HG03025 (cell line): ENCODE results near the gene CCN2.
"Not testable (repeated sequence)": the region's sequence is repeated elsewhere in the genome, so short reads cannot be mapped to it uniquely, and the experiment has no call there.

Experiments used
- ATAC-seq: cut with Tn5 transposase; IDR thresholded peaks from one replicate; pipeline ENCODE4 v1.9.1; 2021; ENCODE audit warnings: mild to moderate bottlenecking, moderate library complexity; ENCODE audit not compliant: unreplicated experiment, low FRiP score

CCN2 gene

GRCh38 chr6:131946404-131946991 is 4.7 kb downstream of the CCN2 start:
- no peak for ATAC-seq

DNA sequence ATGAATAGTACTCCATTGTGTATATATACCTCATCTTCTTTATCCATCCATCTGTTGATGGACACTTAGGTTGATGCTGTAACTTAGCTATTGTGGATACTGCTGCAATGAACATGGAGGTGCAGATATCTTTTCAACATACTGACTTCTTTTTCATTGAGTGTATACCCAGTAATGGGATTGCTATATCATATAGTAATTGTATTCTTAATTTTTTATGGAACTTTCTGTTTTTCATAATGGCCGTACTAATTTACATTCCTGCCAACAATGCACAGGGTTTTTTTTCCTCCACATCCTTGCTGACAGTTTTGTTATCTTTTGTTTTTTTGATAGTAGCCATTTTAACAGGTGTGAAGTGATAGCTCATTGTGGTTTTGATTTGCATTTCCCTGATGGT is 5.2 kb downstream of the CCN2 start:
- ATAC-seq, result no peak

- no peak for ATAC-seq
These were observed 13.2 kb downstream of the CCN2 start for GRCh38 chr6:131937703-131938631.

DNA sequence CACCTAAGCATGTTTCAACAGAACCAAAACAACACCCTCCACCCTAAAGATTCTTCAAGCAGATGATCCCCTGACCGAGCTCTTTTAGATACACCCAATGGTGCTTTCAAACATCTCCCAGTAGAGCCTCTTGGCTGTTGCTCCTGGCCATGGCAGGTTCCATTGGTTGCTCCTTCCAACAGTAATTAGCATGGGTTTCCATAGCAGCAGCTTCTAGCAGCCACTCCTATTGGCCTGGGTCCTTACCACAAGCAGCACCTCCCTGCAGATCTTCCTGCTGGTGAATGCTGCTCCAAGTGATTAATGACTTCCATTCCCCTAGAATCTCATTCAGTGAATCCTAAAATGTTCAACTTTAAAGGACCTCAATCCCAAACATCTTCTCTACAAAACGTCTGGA is 13.9 kb downstream of the CCN2 start:
- no peak for ATAC-seq

- ATAC-seq, result no peak
These were observed 15.0 kb downstream of the CCN2 start for GRCh38 chr6:131936156-131936555.

- no peak for ATAC-seq
These were observed 20.0 kb downstream of the CCN2 start for GRCh38 chr6:131931063-131931750.

DNA sequence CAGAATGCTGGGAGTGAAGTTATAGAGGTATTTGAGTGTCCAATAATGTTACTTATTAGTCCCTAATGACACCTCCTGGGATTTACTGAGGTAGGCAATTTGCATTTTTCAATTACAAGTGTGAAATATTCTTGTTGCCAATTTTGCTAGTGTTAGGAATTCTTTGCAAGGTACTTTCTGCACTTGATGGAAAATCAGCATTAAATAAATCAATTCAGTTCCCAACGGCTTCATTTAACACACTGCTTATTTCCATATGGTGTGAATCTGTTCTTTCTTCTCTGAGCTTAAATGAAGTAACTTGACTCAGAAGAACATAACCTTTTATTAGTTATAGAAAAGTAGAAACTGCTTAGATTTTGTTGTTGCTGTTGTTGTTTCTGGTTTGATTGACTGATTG is 21.2 kb downstream of the CCN2 start:
- ATAC-seq, result no peak

DNA sequence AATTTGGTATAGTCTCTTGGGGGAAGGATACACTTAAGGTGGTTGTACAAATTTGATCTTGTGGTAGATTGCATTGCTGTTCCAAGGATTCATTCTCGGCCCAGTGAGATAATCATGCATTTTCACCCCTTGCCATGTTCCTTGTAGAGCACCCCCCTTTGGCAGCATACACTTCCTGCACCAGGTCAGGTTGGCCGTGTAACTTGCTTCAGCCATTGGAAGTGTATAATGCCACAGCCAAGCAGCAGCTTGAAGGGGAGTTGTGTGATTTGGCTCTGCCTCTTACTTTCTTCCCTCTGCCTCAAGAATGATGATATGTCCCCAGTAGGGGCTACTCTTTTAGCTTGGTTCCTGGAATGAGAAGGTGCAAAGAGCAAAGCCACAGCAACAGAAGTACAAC is 21.9 kb downstream of the CCN2 start:
- ATAC-seq, result no peak

DNA sequence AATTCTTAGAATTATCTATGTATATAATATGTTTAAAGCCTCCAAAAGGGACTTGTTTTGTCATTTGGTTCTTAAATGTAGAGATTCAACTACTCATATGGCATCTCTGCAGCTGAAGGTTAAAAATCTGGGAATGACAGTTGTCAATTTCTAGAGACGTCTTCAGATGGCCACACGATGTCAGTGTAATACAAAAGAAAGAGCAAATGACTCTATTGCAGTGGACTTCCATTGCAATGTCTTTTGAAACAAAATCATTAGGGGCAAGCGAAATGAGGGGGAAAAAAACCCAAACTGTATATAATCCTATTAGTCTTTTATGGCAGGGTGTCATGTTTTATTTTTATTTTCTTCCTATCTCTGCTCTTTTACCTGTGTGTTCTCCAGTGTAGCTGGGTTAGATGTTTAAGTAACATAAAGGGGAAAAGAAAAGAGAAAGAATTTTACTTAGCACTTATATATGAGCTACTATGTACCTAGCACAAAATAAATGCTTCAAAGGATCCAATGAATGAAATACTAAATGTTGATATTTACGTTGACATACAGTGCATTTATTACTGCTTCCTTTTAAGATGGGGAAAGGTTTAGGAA is 26.2 kb downstream of the CCN2 start:
- no peak for ATAC-seq

- ATAC-seq, result peak; percentile 53
These were observed 27.8 kb downstream of the CCN2 start for GRCh38 chr6:131923356-131923755.

DNA sequence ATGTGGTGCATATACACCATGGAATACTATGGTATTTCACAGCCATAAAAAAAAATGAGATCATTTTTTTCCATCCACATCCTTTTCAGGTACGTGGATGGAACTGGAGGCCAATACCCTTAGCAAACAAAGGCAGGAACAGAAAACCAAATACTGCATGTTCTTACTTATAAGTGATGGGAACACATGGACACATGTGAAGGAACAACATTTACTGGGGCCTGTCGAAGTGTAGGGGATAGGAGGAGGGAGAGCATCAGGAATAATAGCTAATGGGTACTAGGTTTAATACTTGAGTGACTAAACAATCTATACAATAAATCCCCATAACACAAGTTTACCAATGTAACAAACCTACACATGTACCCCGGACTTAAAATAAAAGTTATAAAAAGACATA is 30.5 kb downstream of the CCN2 start:
- ATAC-seq, result no peak

- no peak for ATAC-seq
These were observed 32.4 kb downstream of the CCN2 start for GRCh38 chr6:131918650-131919355.

DNA sequence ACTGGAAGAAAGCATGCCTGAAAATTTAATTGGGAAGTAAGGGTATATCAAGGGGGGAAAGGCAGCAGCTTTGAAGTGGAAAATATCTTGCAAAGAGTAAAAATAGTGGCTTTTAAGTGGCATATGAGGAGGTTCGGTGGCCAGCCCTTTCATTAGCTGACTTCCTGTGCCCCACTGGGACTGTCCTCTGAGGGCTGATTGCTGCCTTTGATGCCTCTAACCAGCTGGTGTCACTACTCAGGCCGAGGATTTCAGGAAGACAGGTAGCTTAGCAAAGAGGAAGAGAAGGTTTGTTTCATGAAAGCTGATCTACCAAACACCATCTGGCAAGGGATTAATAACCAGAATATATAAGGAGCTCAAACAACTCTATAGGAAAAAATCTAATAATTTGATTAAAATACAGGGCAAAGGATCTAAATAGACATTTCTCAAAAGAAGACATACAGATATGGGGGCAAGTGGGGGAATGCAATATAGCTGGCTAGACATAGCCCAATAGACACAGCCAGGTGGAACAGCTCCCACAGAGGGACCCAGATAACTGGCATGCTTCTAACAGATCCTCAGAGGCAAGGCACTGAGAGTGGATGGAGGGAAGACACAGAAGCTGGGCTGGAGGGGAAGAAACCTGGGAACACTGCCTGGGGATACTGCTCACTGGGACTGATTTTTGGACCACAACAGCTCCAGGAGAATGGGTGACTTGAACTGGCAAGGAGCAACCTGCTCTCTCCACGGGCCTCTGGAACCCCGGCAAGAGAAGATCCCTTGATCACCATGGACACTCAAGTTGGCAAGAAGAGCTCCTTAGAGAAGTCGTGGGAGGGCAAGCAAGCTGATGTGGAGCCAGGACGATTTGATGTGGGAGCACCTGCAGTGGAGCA is 33.2 kb downstream of the CCN2 start:
- no peak for ATAC-seq

DNA sequence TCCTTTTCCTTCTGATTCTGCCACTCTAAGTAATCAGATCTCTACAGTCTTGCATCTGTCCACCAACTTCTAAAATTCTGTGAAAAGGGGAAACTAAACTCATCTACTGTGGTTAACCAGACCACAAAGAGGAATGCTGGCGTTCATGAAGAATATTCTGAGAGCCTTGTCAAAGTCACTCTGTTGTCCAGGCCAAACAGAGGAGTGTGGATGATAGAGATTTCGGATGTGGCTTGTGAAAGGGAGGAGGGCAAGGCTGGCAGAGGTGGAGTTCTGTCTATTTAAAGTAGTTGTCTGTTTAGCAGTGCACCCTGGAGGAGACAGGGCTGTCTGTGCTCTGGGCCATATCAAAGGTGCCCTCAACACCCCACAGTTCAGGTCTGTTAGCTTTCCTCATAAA is 33.9 kb downstream of the CCN2 start:
- no peak for ATAC-seq

- ATAC-seq, result no peak
These were observed 34.3 kb downstream of the CCN2 start for GRCh38 chr6:131916847-131917246.

GRCh38 chr6:131916091-131916796 is 34.9 kb downstream of the CCN2 start:
- ATAC-seq, result not testable (repeated sequence)

GRCh38 chr6:131914967-131915751 is 36.0 kb downstream of the CCN2 start:
- peak; percentile 80 for ATAC-seq

DNA sequence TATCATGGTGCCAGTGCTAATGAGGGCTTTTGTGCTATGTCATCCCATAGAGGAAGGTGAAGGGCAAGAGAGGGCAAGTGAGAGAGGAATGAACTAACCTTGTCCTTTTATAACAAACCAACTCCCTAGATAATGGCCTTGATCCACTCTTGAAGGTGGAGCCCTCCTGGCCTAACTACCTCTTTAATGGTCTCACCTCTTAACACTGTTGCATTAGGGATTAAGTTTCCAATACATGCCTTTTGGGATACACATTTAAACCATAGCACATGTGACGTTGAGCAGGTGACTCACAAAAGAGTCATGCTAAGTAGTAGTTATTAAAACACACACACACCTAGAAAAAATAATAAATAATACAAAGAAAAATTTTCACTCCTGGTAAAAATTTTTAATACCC is 36.9 kb downstream of the CCN2 start:
- ATAC-seq, result no peak
